NB4 (cell line): Measurements from ENCODE around the gene HAVCR2.

Experiments
- MAX ChIP-seq: IDR thresholded peaks from 2 replicates; pipeline ENCODE4 v1.6.1; 2011; ENCODE audit warnings: low read depth, low read length
- POLR2A ChIP-seq: IDR thresholded peaks from 2 replicates; pipeline ENCODE4 v1.6.1; 2011; ENCODE audit warnings: mild to moderate bottlenecking; ENCODE audit not compliant: insufficient read length; ENCODE audit errors: extremely low read depth
- TF ChIP-seq, protein P1 (sequence below): IDR thresholded peaks from one replicate; pipeline ENCODE4 v1.5.1; 2012; ENCODE audit warnings: low read depth, low read length

GRCh38 chr5:157155297-157155696 is 46.5 kb upstream of the HAVCR2 start:
- TF ChIP-seq, protein P1, sequence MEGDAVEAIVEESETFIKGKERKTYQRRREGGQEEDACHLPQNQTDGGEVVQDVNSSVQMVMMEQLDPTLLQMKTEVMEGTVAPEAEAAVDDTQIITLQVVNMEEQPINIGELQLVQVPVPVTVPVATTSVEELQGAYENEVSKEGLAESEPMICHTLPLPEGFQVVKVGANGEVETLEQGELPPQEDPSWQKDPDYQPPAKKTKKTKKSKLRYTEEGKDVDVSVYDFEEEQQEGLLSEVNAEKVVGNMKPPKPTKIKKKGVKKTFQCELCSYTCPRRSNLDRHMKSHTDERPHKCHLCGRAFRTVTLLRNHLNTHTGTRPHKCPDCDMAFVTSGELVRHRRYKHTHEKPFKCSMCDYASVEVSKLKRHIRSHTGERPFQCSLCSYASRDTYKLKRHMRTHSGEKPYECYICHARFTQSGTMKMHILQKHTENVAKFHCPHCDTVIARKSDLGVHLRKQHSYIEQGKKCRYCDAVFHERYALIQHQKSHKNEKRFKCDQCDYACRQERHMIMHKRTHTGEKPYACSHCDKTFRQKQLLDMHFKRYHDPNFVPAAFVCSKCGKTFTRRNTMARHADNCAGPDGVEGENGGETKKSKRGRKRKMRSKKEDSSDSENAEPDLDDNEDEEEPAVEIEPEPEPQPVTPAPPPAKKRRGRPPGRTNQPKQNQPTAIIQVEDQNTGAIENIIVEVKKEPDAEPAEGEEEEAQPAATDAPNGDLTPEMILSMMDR = no peak
- TF ChIP-seq POLR2A = no peak
- no peak for TF ChIP-seq MAX
